GM19467 (cell line): Measurements from ENCODE around the gene ZBTB40.

Source experiments
- ATAC-seq: cut with Tn5 transposase; IDR thresholded peaks from one replicate; pipeline ENCODE4 v1.9.1; 2021; ENCODE audit warnings: mild to moderate bottlenecking, moderate library complexity; ENCODE audit not compliant: unreplicated experiment

The ZBTB40 gene

DNA sequence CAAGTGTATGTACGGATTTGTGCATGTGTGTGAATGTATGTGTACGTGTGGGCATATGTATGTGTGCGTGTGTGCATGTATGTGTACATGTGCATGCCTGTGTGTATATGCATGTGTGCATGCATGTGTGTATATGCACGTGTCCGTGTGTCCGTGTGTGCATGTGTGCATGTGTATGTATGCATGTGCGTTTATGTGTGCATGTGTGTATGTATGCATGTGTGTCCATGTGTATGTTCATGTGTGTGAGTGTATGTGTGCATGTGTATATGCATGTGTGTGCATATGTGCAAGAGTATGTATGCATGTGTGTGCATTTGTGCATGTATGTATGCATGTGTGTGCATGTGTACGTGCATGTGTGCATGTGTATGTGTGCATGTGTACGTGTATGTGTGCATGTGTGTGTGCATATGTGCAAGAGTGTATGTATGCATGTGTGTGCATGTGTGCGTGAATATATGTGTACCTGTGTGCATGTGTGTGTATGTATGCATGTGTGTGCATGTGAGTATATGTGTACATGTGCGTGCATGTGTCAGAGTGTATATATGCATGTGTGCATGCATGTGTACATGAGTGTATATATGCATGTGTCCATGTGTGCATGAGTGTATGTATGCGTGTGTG lies 127.2 kb downstream of the ZBTB40 start:
- ATAC-seq, result no peak

GRCh38 chr1:22579541-22580155 lies 128.0 kb downstream of the ZBTB40 start:
- no peak for ATAC-seq
